Adipocyte (in vitro differentiated cells): Measurements from ENCODE around the gene OR51I2.
A peak's percentile ranks its signal among the peaks of the same experiment; 100 is the strongest.

Experiments used
- DNase-seq: peaks from one replicate; pipeline ENCODE4 v3.0.0-alpha.2; 2015; ENCODE audit warnings: low read depth
- H3K27me3 ChIP-seq: replicated peaks from 2 replicates; pipeline ENCODE4 v1.7.0; 2013; ENCODE audit warnings: mild to moderate bottlenecking, low read length, moderate library complexity; ENCODE audit not compliant: control insufficient read depth, insufficient read depth
- H3K36me3 ChIP-seq: 2 replicates; pipeline ENCODE4 v1.7.0; 2013; ENCODE audit warnings: low read length, mild to moderate bottlenecking, moderate library complexity; ENCODE audit not compliant: control insufficient read depth, insufficient read depth, severe bottlenecking
- H3K4me1 ChIP-seq: 2 replicates; pipeline ENCODE4 v1.7.0; 2013; ENCODE audit warnings: mild to moderate bottlenecking, low read length, moderate library complexity; ENCODE audit not compliant: control insufficient read depth, insufficient read depth
- H3K4me3 ChIP-seq: 2 replicates; pipeline ENCODE4 v1.7.0; 2013; ENCODE audit warnings: mild to moderate bottlenecking, low read length, moderate library complexity
- H3K9ac ChIP-seq: 2 replicates; pipeline ENCODE4 v1.7.0; 2013; ENCODE audit warnings: mild to moderate bottlenecking, low read length, moderate library complexity
- H3K9me3 ChIP-seq: 2 replicates; pipeline ENCODE4 v1.7.0; 2013; ENCODE audit warnings: mild to moderate bottlenecking, low read length, moderate library complexity; ENCODE audit not compliant: control insufficient read depth

OR51I2 gene

GRCh38 chr11:5476186-5476819 lies 27.2 kb downstream of the OR51I2 start:
- no peak overlapping the region for H3K4me3 ChIP-seq
- DNase-seq: peak; percentile 84
- H3K36me3 ChIP-seq: no peaks in the 10 kb centered on the region
- H3K4me1 ChIP-seq: no peaks in the 10 kb centered on the region
- no peak overlapping the region for H3K9ac ChIP-seq
- no peaks in the 10 kb centered on the region for H3K9me3 ChIP-seq
- peaks cover 8% of the 10 kb centered on the region for H3K27me3 ChIP-seq

- H3K9ac ChIP-seq: no peak overlapping the region
- no peaks in the 10 kb centered on the region for H3K9me3 ChIP-seq
- H3K4me3 ChIP-seq: no peak overlapping the region
- no peaks in the 10 kb centered on the region for H3K27me3 ChIP-seq
- no peaks in the 10 kb centered on the region for H3K36me3 ChIP-seq
- no peaks in the 10 kb centered on the region for H3K4me1 ChIP-seq
- no peak for DNase-seq
Measured at GRCh38 chr11:5486003-5486402, 36.9 kb downstream of the OR51I2 start.

GRCh38 chr11:5486421-5486820 lies 37.3 kb downstream of the OR51I2 start:
- no peaks in the 10 kb centered on the region for H3K36me3 ChIP-seq

GRCh38 chr11:5488385-5488784 lies 39.3 kb downstream of the OR51I2 start, which contains the start of gene OR52D1:
TSS of gene OR52D1 (plus strand) at chr11:5488685. CDS start at chr11:5488707, 22 bp downstream.
- Histone ChIP-seq H3K9me3 (no peaks in the 10 kb centered on the region), H3K9ac (no peak within 1 kb of the TSS), H3K27me3 (no peaks in the 10 kb centered on the region), H3K36me3 (no peaks in the 10 kb centered on the region), H3K4me1 (no peaks in the 10 kb centered on the region), H3K4me3 (no peak within 1 kb of the TSS)
- no peak for DNase-seq

More at GRCh38 chr11:5486421-5486820, 37.3 kb downstream of the OR51I2 start:
- H3K9me3 ChIP-seq: no peaks in the 10 kb centered on the region
- H3K9ac ChIP-seq: no peak overlapping the region
- no peak overlapping the region for H3K4me3 ChIP-seq
- no peak for DNase-seq
- no peaks in the 10 kb centered on the region for H3K4me1 ChIP-seq
- H3K27me3 ChIP-seq: no peaks in the 10 kb centered on the region

GRCh38 chr11:5488798-5489399 lies 39.8 kb downstream of the OR51I2 start:
- no peaks in the 10 kb centered on the region for H3K9me3 ChIP-seq
- no peak overlapping the region for H3K4me3 ChIP-seq

GRCh38 chr11:5489576-5490357 lies 40.6 kb downstream of the OR51I2 start:
- H3K9ac ChIP-seq: no peak overlapping the region
- H3K4me3 ChIP-seq: no peak overlapping the region
- no peaks in the 10 kb centered on the region for H3K36me3 ChIP-seq
- no peaks in the 10 kb centered on the region for H3K4me1 ChIP-seq
- H3K27me3 ChIP-seq: no peaks in the 10 kb centered on the region
- DNase-seq: no peak
- no peaks in the 10 kb centered on the region for H3K9me3 ChIP-seq

More at GRCh38 chr11:5488798-5489399, 39.8 kb downstream of the OR51I2 start:
- Histone ChIP-seq H3K4me1 (no peaks in the 10 kb centered on the region), H3K27me3 (no peaks in the 10 kb centered on the region), H3K36me3 (no peaks in the 10 kb centered on the region), H3K9ac (no peak overlapping the region)
- DNase-seq: no peak

GRCh38 chr11:5499671-5500070 lies 50.5 kb downstream of the OR51I2 start:
- Histone ChIP-seq H3K4me3 (no peak overlapping the region), H3K4me1 (no peaks in the 10 kb centered on the region), H3K9ac (no peak overlapping the region), H3K36me3 (no peaks in the 10 kb centered on the region), H3K27me3 (no peaks in the 10 kb centered on the region), H3K9me3 (no peaks in the 10 kb centered on the region)
- DNase-seq: no peak

GRCh38 chr11:5500393-5500801 lies 51.3 kb downstream of the OR51I2 start:
- DNase-seq: no peak
- H3K4me3 ChIP-seq: no peak overlapping the region
- no peaks in the 10 kb centered on the region for H3K36me3 ChIP-seq
- no peaks in the 10 kb centered on the region for H3K27me3 ChIP-seq
- H3K9me3 ChIP-seq: no peaks in the 10 kb centered on the region
- no peaks in the 10 kb centered on the region for H3K4me1 ChIP-seq
- H3K9ac ChIP-seq: no peak overlapping the region

GRCh38 chr11:5504403-5504921 lies 55.3 kb downstream of the OR51I2 start:
- DNase-seq: no peak
- Histone ChIP-seq H3K4me1 (no peaks in the 10 kb centered on the region), H3K9me3 (no peaks in the 10 kb centered on the region)

GRCh38 chr11:5505363-5506048 lies 56.4 kb downstream of the OR51I2 start:
- Histone ChIP-seq H3K36me3 (no peaks in the 10 kb centered on the region), H3K9me3 (no peaks in the 10 kb centered on the region), H3K27me3 (peaks cover 5% of the 10 kb centered on the region), H3K4me1 (no peaks in the 10 kb centered on the region), H3K9ac (no peak overlapping the region), H3K4me3 (no peak overlapping the region)
- DNase-seq: no peak

More at GRCh38 chr11:5504403-5504921, 55.3 kb downstream of the OR51I2 start:
- H3K4me3 ChIP-seq: no peak overlapping the region
- H3K27me3 ChIP-seq: peaks cover 5% of the 10 kb centered on the region
- H3K9ac ChIP-seq: no peak overlapping the region
- H3K36me3 ChIP-seq: no peaks in the 10 kb centered on the region
